Central memory CD4-positive, alpha-beta T cell (primary cell): ENCODE results near the gene LILRA1.
"Not testable (repeated sequence)": the region's sequence is repeated elsewhere in the genome, so short reads cannot be mapped to it uniquely, and the experiment has no call there.

Source experiments
- DNase-seq: peaks from one replicate; pipeline ENCODE4 v3.0.0; 2022
- total RNA-seq, 3 experiments: gene quantifications; one replicate each; lab custom pipeline; 2026; lab: John Stamatoyannopoulos, UW

Gene LILRA1
- total RNA-seq: 0 reads per million in 3 experiments

DNA sequence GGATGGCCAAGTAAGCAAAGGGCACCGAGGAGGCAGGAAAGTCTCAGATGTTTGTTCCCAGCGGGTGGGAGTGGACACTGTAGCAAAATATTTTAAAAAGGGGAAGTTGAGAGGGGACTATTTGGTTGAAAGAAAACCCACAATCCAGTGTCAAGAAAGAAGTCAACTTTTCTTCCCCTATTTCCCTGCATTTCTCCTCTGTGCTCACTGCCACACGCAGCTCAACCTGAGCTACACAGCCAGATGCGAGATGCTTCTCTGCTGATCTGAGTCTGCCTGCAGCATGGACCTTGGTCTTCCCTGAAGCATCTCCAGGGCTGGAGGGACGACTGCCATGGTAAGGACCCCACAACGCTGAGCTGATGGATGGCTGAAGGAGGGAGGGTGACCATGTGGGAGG is at the start of gene LILRA1:
LILRA1 (plus strand) TSS at position 188 of the 400 bp plus-strand sequence. CDS start 613 bp downstream, outside the sequence.
- DNase-seq: not testable (repeated sequence)

DNA sequence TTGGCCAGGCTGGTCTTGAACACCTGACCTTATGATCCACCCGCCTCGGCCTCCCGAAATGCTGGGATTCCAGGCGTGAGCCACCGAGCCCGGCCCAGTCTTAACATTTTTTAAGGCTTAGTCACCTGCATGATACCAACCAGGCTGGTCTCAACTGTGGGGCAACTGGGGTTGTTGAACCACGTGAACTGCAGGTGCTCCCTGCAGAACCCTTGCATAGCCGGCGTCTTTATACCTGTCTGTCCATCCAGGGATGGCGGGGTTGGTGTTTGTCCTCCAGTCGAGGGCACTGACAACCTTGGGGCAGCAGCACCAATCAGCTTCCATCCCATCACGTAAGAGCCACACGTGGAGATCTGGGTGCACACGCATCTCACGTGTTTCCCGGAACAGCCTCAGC is 44.6 kb upstream of the LILRA1 start:
- DNase-seq: no peak

DNA sequence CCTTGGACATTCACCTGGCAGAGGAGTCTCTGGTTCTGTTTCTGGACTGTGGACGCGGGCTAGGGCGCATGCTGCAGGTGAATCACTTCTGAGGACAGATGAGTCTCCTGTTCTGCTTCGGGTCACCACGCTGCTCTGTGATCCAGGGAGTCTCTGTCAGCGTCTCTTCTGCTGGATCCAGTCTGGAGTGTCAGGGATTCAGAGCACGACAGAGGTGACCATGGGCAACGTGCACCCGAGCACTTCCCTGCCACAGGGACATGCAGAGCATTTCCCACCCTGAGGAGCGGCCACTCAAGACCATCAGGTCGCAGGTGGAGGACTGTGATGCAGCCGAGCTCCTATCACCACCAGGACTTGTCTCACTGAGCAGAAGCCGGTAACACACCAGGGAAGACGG is 44.2 kb upstream of the LILRA1 start:
- no peak for DNase-seq

DNA sequence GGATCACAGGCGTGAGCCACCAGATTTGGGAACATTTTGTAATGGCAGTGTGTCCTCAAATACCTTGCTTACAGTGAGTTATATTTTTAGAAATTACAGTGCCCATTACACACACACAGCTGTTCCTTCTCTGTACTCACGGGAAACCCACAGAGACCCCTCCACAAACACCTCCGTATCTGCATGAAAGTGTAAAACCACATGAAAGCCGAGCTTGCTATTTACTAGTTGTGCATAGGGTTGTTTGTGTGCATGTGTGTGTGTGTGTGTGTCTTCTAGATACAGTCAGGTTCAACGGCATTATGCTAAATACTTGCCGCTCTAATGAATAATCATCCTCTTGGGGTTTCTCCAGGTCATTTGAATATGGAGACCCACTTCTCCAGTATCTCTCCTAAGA is 42.1 kb upstream of the LILRA1 start:
- DNase-seq: no peak

DNA sequence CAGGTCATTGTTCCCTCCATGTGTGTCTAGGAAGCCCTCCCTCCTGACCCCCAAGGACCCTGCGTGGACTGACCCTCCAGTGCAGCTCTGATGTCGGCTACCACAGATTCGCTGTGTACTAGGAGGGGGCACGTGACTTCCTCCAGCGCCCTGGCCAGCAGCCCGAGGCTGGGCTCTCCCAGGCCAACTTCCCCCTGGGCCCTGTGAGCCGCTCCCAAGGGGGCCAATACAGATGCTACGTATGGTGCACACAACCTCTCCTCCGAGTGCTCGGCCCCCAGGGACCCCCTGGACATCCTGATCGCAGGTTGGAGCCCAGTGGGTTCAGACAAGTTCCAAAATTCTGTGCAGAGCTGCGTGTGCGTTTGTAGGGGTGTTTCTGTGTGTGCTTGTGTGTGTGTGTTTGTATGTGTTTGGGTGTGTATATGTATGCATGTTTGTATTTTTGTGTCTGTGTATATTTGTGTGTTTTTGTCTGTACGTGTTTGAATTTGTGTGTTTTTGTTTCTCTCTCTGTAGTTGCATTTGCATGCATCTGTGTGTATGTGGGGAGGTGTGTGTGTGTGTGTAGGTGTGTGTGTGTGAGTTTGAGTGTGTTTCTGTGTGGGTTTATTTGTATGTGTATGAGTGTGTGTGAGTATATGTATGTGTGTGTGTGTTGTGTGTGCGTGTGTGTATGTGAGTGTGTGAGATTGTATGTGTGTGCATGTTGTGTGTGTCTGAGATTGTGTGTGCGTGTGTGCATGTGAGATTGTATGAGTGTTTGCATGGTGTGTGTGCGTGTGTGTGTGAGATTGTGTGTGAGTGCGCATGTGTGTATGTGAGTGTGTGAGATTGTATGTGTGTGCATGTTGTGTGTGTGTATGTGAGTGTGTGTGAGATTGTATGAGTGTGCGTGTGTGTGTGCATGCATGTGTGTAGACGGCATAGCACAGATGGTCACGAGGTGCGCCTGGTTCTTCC is 41.2 kb upstream of the LILRA1 start:
- no peak for DNase-seq

DNA sequence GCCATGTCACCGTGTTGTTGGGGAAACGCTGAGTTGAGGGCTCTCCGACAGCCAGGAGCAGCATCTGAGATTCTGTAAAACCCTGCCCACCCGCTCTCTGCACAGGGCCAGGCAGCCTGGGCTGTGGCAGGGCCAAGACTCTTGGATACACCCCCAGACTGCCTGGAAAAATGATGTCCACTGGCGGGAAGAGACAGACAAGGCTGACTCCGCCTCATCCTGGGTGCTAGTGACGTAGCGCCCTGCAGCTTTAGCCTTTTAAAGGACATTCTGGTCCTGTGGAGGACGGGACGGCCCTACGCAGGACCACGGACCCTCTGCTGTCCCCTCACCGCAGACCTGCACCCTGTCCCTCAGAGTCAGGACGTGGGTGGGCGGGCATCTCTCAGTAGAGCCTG is 40.5 kb upstream of the LILRA1 start:
- DNase-seq: no peak

DNA sequence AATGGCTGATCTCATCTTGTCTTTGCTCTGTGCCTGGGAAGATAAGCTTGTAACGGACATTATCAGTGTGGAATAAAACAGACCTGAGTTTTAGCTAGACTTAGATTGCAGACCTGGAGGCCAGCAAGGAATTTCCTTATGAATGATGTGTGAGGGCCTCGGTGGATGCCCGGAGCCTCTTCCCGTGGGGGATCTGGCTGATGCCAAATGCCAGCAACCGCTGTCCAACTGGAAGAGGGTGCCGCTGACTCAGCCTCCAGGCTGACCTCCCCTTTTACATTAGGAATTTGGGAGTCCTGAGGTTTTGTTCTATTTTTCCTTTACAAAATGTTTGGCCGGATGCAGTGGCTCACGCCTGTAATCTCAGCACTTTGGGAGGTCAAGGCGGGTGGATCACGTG is 39.4 kb upstream of the LILRA1 start:
- no peak for DNase-seq

DNA sequence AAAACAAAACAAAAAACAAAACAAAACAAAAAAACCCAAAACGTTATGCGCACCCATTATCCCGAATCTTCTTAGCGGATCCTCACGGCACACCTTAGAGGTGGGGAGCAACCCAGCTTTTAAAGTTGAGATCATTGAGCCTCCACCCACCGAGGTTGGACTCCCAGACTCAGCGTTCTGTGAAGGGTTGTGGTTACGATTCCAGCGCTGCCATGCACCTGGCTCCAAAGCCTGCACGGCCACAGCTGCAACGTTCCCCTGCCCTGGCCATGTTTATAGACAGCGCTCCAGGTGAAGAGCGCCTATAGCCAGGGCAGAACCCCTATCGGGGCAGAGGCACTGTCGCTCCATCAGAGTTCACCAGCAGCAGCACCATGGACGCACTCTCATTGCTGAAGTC is 38.5 kb upstream of the LILRA1 start:
- no peak for DNase-seq

DNA sequence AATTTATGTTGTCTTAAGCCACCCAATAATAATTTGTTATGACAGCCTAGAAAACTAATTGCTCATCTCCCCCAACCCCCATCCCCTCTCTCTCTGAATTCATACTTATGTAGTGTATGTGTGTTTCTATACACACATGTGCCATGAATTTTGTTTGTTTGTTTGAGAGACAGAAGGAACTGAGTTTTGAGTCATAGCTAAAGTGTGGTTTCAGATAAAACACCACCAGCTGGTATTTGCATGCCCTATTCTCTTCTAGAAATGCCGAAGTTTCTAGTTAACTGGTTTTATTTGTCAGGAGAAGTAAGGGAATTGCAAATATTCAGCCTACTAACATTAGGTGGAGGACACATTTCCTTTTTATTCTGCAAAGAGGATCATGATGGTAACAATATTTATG is 37.2 kb upstream of the LILRA1 start:
- no peak for DNase-seq

DNA sequence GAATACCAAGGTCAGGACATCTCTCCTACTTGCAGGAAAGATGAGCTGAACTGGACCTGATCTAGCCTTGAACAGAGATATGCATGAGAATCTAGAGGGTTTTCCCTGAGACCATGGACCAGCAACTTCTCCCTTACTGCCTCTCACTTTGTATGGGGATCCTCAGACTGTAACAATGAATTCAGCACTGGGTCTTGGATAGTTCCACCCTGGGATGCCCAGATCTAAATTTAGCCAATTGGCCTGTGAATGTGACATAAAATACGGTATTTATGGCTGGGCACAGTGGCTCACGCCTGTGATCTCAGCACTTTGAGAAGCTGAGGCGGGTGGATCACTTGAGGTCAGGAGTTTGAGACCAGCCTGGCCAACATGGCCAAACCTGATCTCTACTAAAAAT is 35.1 kb upstream of the LILRA1 start:
- no peak for DNase-seq

DNA sequence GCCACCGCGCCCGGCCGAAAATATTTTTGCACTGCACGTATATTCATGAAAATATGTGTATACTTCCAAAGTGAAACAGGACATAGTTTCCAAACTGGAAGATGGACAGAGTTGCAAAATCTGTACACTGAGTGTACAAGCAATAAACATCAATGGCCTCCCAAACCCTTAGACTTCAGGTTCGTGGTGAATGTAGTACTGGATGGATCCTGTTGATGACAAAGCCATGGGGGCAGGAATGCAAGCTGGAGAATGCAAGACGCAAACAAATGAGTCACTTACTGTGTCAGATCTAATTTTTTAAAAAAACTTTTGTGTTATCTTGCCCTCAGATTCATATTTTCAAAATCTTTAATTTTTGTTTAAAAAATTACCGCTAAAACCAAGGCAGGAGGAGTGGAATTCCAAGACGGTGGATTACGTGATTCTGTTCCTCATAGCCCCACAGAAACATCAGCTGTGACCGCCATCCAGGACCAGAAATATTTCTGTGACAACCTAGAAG is 32.5 kb upstream of the LILRA1 start:
- no peak for DNase-seq

DNA sequence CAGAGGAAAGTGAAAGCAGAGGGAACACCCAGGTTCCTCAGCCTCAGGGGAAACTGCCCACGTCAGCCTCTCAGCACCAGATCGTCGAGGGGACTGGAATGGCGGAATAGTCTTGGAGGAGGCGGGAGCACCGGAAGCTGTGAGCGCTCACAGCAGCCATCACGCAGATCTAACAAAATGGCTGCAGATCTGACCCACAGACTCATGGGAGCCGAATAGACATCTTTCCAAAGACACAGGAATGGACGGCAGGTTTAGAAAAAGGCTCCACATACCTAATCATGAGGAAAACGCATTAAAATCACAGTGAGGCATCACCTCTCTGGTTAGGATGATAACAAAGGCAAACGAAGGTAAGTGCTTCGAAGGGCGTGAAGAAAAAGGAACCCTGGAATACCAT is 31.6 kb upstream of the LILRA1 start:
- DNase-seq: no peak

DNA sequence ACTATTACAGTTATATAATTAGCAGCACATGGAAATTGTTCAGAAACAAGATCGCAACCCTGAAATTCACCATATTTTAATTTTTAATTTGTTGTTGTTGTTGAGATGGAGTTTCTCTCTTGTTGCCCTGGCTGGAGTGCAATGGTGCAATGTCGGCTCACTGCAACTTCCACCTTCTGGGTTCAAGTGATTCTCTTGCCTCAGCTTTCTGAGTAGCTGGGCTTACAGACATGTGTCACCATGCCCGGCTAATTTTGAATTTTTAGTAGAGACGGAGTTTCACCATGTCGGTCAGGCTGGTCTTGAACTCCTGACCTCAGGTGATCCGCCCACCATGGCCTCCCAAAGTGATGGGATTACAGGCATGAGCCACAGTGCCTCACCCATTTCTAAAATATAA is 30.2 kb upstream of the LILRA1 start:
- not testable (repeated sequence) for DNase-seq

DNA sequence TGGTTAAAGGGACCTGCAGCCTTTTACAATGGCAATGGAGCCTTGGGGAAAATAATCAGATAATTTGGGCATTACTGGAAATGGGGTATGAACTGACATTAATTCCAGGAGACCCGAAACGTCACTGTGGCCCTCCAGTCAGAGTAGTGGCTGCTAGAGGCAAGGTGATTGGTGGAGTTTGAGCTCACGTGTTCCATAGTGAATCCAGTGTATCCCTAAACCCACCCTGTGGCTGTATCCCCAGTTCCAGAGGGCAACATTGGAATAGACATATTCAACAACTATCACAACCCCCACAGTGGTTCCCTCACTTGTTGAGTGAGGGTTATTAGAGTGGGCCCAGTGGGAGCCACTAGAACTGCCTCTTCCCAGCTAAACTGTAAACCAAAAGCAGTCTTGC is 23.1 kb upstream of the LILRA1 start:
- DNase-seq: no peak

DNA sequence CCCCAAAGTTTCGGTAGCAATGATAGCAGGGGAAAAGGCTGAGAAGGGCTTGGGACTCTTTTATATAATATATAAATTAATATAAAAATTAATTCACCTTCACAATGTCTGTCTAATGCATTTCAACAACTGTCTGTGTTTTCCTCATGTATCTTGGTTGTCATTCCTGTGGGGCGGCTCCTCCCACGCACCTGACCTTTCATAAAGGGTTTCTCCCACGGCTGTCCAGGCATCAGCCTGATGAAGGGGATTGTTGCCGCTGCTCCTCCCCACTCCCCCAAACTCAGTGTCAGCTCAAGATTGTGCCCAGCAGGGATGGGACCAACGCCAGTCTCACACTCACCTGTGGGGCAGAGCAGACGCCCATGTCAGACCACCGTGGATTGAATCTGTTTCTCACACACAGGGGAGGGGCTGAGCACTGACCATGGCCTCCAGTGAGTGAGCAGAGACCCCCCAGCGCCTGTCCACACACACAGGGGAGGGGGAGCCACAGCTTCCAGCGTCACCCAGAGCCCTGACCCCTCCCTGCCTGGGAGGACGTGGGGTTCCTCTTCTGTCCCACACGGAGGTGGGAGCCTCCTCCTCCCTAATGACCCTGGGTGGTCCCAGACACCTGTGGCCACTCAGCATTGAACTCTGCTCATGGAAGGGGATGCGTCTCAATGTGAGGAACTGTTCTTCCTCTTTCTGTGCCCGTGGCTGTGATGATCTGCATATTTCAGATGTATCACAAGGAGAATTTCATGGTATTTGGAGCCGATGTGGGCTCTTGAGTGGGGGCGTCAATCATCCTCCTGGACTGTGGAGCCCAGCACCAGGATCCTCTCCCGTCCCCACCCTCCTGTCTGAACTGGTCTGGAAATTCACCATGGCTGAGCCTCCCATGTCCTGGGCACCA is 21.5 kb upstream of the LILRA1 start:
- DNase-seq: not testable (repeated sequence)

DNA sequence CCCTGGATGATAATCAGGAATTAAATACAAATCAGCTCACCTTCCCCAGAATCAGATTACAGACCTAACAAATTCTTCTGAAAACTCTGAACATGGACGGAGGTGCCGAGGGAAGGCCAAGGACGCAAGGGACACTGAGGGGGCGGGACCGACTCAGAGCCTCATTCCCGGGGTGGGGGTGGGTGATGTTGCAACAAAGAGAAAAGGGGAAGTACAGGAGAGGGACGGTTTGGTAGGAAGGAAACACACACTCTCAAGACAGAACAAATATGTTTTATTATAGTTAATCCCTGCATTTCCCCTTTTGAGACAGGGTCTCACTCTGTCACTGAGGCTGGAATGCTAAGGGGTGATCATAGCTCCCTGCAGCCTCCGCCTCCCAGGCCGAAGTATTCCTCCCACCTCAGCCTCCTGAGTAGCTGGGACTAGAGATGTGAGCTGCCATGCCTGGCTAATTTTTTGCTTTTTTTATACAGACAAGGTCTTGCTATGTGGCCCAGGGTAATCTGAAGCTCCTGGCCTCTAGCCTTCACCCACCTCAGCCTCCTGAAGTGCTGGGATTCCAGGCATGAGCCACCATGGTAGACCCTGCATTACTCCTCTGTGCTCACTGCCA is 20.6 kb upstream of the LILRA1 start:
- no peak for DNase-seq

DNA sequence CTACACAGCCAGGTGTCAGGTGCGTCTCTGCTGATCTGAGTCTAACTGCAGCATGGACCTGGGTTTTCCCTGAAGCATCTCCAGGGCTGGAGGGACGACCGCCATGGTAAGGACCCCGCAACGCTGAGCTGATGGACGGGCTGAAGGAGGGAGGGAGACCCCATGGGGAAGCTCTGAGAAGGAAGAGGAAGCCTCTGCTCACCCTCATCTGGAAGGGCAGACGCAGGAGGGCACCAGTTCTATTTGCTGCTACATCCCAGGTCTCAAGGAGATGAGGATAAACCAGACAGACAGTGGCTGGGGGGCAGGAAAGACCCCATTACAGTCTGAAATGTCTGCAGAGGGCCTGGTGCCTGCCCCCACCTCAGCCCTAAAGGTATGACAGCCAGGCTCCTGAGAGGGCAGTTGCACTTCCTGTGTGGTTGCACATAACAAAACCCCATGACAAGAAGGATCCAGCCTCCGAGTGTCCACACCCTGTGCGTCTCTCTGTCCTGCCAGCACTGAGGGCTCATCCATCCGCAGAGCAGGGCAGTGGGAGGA is 20.0 kb upstream of the LILRA1 start, which contains the start of gene LILRA2:
LILRA2 (plus strand) TSS at position 461 of the 543 bp plus-strand sequence. CDS start 89 bp downstream, outside the sequence.
- DNase-seq: no peak

DNA sequence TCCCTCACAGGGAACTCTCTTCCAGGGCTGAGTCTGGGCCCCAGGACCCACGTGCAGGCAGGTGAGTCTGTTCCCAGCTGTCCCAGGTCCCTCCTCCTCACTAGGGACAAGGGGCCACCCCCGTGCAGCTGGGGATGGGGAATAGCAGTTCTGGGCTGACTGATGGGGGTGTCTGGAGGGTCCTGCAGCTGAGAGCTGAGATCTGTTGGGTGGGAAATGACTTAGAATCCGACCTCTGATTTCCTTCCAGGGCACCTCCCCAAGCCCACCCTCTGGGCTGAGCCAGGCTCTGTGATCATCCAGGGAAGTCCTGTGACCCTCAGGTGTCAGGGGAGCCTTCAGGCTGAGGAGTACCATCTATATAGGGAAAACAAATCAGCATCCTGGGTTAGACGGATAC is 19.4 kb upstream of the LILRA1 start:
- no peak for DNase-seq

DNA sequence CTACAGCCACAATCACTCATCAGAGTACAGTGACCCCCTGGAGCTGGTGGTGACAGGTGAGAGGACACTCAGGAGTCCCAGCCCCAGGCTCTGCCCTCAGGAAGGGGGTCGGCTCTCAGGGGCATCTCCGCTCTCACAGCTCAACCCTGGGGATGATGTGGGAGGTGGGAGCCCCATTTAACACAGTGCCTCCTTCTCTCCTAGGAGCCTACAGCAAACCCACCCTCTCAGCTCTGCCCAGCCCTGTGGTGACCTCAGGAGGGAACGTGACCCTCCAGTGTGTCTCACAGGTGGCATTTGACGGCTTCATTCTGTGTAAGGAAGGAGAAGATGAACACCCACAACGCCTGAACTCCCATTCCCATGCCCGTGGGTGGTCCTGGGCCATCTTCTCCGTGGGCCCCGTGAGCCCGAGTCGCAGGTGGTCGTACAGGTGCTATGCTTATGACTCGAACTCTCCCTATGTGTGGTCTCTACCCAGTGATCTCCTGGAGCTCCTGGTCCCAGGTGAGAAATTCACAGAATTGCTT is 18.8 kb upstream of the LILRA1 start:
- no peak for DNase-seq

DNA sequence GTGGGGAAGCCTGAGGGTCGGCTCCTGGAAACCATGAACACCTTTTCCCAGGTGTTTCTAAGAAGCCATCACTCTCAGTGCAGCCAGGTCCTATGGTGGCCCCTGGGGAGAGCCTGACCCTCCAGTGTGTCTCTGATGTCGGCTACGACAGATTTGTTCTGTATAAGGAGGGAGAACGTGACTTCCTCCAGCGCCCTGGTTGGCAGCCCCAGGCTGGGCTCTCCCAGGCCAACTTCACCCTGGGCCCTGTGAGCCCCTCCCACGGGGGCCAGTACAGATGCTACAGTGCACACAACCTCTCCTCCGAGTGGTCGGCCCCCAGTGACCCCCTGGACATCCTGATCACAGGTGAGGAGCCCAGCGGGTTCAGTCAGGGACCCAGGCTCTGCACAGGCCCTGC is 18.2 kb upstream of the LILRA1 start:
- not testable (repeated sequence) for DNase-seq

DNA sequence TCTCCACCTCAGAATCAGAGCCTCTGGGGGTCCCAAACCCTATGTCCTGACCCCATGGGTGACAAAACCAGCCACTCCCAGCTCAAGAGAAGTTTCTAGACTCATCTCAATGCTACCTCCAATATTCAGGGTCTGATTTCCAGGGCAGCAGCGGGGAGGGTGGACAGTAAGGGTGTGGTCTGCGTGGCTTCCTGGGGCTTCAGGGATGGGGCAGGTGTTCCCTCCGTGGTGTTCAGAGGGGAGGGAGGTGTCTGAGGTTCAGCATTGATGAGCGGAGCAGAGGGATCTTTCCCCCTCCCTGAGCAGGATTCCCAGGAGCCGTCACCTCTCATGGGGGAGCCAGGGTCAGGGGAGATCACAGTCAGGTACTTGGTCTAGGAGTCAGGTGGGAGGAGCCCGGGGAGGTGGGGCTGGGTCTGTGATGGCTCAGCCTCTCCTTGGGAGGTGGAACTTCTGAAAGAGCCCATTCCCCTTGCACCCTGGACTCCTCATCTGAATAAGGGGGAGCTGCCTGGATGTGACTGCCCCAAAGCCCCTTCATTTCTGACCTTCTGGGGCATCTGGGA is 16.9 kb upstream of the LILRA1 start:
- DNase-seq: no peak

DNA sequence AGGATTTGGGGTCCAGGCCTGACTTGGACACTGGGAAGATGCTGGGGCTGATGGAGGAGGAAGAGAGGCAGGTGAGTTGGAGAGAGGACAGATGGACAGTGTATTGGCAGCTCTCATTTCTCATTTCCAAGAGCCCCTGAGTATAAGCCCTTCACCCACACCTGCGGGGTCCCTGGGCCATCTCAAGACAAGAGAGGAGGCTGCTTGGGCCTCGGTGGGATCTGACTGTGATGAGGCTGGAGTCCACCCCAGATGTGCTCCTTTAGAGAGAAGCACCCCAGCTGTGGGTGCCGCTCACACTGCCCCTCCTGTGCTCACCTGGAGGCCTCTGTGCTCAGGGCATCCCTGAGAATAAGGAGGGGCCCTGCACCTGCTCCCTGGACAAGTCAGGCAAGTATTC is 16.1 kb upstream of the LILRA1 start:
- DNase-seq: no peak
